DOHH2 (cell line): ENCODE results near the gene ATP11A.

Experiments used
- EZH2phosphoT487 ChIP-seq: fragments of 200-600 bp; sonication (generic); IDR thresholded peaks from 2 replicates; pipeline ENCODE4 v1.6.1; 2017; ENCODE audit warnings: borderline replicate concordance, mild to moderate bottlenecking, antibody characterized with exemption, low read length, moderate library complexity, mixed read lengths
- TF ChIP-seq, protein P1 (sequence below): fragments of 200-600 bp; sonication (generic); IDR thresholded peaks from one replicate; pipeline ENCODE4 v1.5.1; 2014; ENCODE audit warnings: antibody characterized with exemption, mild to moderate bottlenecking, low read depth, low read length; ENCODE audit not compliant: poor library complexity, severe bottlenecking

DNA sequence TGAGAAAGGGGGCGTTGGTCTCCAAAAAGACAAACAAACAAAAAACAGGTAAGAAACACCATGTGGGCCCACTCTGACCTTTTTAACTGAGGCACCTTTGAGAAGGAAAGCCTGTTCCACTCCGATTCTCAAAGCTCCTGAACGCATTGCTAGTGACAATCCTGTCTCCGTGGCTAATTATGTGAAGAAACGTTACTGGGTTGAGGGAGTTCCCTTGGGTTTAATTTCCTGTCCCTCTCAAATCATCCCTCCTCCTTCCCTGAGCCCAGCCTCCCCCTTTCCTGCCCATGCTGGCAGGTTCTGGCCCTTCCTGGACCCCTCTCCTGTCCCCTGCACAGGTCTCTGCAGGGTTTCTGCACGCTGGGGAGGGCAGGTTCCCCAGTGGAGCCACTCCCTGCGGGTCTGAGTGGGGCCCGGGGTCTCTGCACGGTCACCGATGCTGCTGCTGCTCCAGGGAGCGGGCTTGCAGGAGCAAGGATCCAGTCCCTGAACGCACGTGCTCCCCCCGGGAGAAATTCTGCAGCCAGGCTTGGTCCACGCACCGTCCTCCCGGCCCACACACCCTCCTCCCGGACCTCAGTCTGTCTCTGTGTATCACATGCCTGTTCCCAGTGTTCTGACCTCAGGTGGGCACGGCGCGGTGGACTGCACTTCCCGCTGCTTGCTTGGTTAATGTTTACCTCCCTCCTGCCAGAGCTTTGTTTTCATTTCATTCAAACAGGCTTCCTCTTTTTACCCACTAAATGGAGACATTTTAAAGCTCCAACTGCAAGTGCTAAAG is 202.8 kb downstream of the ATP11A start:
- TF ChIP-seq, protein P1, sequence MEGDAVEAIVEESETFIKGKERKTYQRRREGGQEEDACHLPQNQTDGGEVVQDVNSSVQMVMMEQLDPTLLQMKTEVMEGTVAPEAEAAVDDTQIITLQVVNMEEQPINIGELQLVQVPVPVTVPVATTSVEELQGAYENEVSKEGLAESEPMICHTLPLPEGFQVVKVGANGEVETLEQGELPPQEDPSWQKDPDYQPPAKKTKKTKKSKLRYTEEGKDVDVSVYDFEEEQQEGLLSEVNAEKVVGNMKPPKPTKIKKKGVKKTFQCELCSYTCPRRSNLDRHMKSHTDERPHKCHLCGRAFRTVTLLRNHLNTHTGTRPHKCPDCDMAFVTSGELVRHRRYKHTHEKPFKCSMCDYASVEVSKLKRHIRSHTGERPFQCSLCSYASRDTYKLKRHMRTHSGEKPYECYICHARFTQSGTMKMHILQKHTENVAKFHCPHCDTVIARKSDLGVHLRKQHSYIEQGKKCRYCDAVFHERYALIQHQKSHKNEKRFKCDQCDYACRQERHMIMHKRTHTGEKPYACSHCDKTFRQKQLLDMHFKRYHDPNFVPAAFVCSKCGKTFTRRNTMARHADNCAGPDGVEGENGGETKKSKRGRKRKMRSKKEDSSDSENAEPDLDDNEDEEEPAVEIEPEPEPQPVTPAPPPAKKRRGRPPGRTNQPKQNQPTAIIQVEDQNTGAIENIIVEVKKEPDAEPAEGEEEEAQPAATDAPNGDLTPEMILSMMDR = no peak
- no peak for TF ChIP-seq EZH2phosphoT487
